Measurements from ENCODE around the gene OR10A7. TPM values are rescaled to one million over a fixed set of nuclear protein-coding genes. Genes with fewer than 3 reads are reported as not detected.

OR10A7 gene
- total and polyA plus RNA-seq, 9 donors = not detected

GRCh38 chr12:55227643-55228042 is 6.8 kb downstream of the OR10A7 start:
- no peaks in the 10 kb centered on the region for H3K4me1 ChIP-seq (ENCODE audit: insufficient read depth)
- DNase-seq = no peak
- H3K27ac ChIP-seq = no peak overlapping the region
- H3K4me3 ChIP-seq = no peak overlapping the region
- intact Hi-C loops (cut with DNase I) = no loop called here
- no peak for TF ChIP-seq CTCF (IDR thresholded peaks at IDR 0.05)
- TF ChIP-seq POLR2A (IDR thresholded peaks at IDR 0.05) = no peak
- no peak for TF ChIP-seq EP300 (IDR thresholded peaks at IDR 0.05)
- H3K9me3 ChIP-seq = no peaks in the 10 kb centered on the region
- no peaks in the 10 kb centered on the region for H3K27me3 ChIP-seq
- no peaks in the 10 kb centered on the region for H3K36me3 ChIP-seq
- 36 to 55% (median 47%) methylated on average over 3 of the region's 3 CpGs for WGBS, 3 donors

- 88 to 92% (median 90%) methylated on average over 3 of the region's 3 CpGs for WGBS, 3 donors
- TF ChIP-seq EP300 (IDR thresholded peaks at IDR 0.05) (no peak), POLR2A (IDR thresholded peaks at IDR 0.05) (no peak), CTCF (IDR thresholded peaks at IDR 0.05) (no peak)
- Histone ChIP-seq H3K27me3 (no peaks in the 10 kb centered on the region), H3K4me3 (no peak within 1 kb of the TSS), H3K36me3 (no peaks in the 10 kb centered on the region), H3K9me3 (no peaks in the 10 kb centered on the region), H3K27ac (no peak within 1 kb of the TSS), H3K4me1 (ENCODE audit: insufficient read depth) (no peaks in the 10 kb centered on the region)
- intact Hi-C loops (cut with DNase I) = no loop called here
- no peak for DNase-seq
Measured at GRCh38 chr12:55244309-55244708, 23.5 kb downstream of the OR10A7 start, which contains the start of gene OR6C74. Gene OR6C74, plus strand, starts transcription at chr12:55244609. Its CDS starts 2,679 bp downstream, at chr12:55247288.

- TF ChIP-seq POLR2A (IDR thresholded peaks at IDR 0.05) = no peak
- no peak for TF ChIP-seq CTCF (IDR thresholded peaks at IDR 0.05)
- no peak for TF ChIP-seq EP300 (IDR thresholded peaks at IDR 0.05)
- Histone ChIP-seq H3K4me3 (no peak overlapping the region), H3K4me1 (ENCODE audit: insufficient read depth) (no peaks in the 10 kb centered on the region), H3K27me3 (no peaks in the 10 kb centered on the region), H3K27ac (no peak overlapping the region), H3K36me3 (no peaks in the 10 kb centered on the region), H3K9me3 (no peaks in the 10 kb centered on the region)
- intact Hi-C loops (cut with DNase I) = no loop called here
- DNase-seq = no peak
- WGBS, 3 donors = 10 to 38% (median 28%) methylated on average over 1 of the region's 1 CpG
Measured at GRCh38 chr12:55246159-55246558, 25.3 kb downstream of the OR10A7 start.

GRCh38 chr12:55250944-55251343 is 30.1 kb downstream of the OR10A7 start:
- WGBS, 3 donors = 60 to 78% (median 64%) methylated on average over 3 of the region's 3 CpGs
- Histone ChIP-seq H3K36me3 (no peaks in the 10 kb centered on the region), H3K27ac (no peak overlapping the region), H3K27me3 (no peaks in the 10 kb centered on the region), H3K9me3 (no peaks in the 10 kb centered on the region), H3K4me1 (ENCODE audit: insufficient read depth) (no peaks in the 10 kb centered on the region), H3K4me3 (no peak overlapping the region)
- intact Hi-C loops (cut with DNase I) = no loop called here
- no peak for TF ChIP-seq EP300 (IDR thresholded peaks at IDR 0.05)
- no peak for TF ChIP-seq POLR2A (IDR thresholded peaks at IDR 0.05)
- no peak for TF ChIP-seq CTCF (IDR thresholded peaks at IDR 0.05)
- no peak for DNase-seq

GRCh38 chr12:55253281-55253680 is 32.5 kb downstream of the OR10A7 start:
- no peak for TF ChIP-seq POLR2A (IDR thresholded peaks at IDR 0.05)
- TF ChIP-seq CTCF (IDR thresholded peaks at IDR 0.05) = no peak
- TF ChIP-seq EP300 (IDR thresholded peaks at IDR 0.05) = no peak
- Histone ChIP-seq H3K9me3 (no peaks in the 10 kb centered on the region), H3K27ac (no peak overlapping the region), H3K36me3 (no peaks in the 10 kb centered on the region), H3K4me1 (ENCODE audit: insufficient read depth) (no peaks in the 10 kb centered on the region), H3K27me3 (no peaks in the 10 kb centered on the region), H3K4me3 (no peak overlapping the region)
- no peak for DNase-seq
- intact Hi-C loops (cut with DNase I) = no loop called here
